OCI-LY7 (cell line): ENCODE measurements around the gene GH1.

Experiments used
- EZH2phosphoT487 ChIP-seq: fragments of 200-600 bp; sonication (generic); IDR thresholded peaks from 2 replicates; pipeline ENCODE4 v1.6.1; 2018; ENCODE audit warnings: low read depth, borderline replicate concordance, mild to moderate bottlenecking, mixed run types, antibody characterized with exemption, low read length, moderate library complexity, mixed read lengths
- TF ChIP-seq, protein P1 (sequence below): fragments of 200-600 bp; sonication (generic); conservative IDR thresholded peaks from 2 replicates; pipeline ENCODE4 v1.5.1; 2014; ENCODE audit warnings: mild to moderate bottlenecking, antibody characterized with exemption, low read length, moderate library complexity, mixed read lengths

DNA sequence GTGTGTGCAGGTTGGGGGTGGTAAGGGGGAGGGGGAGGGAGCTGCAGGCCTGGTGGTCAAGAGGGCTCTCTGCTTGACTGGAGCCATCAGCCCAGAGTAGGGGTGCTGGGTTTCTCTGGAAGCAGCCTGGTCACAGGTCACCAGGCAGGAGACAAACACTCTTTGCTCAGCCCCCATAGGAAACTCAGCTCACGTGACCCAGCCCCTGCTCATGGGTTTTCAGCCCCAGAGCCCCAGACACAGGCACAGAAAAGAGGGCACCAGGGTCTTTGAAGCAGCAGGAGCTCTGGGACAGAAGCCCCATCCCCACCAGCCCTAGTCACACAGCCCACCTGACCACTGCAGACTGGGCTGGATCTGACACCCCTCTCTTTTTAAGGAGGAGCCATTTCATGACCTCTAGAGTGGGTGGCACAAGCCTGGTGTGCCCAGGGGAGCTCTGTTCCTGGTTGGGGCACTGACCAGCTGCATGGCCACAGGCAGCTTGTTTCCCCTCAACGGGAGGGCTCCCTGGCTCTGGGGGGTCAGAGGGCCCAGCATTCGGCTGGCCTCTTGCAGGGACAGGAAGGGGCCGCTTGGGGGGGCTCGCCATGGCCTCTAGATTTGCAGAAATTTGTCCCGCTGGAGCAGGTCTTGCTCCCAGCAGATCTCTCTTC lies 27.3 kb upstream of the GH1 start:
- TF ChIP-seq, protein P1, sequence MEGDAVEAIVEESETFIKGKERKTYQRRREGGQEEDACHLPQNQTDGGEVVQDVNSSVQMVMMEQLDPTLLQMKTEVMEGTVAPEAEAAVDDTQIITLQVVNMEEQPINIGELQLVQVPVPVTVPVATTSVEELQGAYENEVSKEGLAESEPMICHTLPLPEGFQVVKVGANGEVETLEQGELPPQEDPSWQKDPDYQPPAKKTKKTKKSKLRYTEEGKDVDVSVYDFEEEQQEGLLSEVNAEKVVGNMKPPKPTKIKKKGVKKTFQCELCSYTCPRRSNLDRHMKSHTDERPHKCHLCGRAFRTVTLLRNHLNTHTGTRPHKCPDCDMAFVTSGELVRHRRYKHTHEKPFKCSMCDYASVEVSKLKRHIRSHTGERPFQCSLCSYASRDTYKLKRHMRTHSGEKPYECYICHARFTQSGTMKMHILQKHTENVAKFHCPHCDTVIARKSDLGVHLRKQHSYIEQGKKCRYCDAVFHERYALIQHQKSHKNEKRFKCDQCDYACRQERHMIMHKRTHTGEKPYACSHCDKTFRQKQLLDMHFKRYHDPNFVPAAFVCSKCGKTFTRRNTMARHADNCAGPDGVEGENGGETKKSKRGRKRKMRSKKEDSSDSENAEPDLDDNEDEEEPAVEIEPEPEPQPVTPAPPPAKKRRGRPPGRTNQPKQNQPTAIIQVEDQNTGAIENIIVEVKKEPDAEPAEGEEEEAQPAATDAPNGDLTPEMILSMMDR = no peak; the same call in 1 of the 2 replicates
- TF ChIP-seq EZH2phosphoT487 = no peak
